Sigmoid colon (tissue), 4 donors: ENCODE measurements around the gene AXIN1.

Experiments used
- POLR2AphosphoS5 ChIP-seq, 4 donors: sonication (generic); formaldehyde crosslinking; IDR thresholded peaks; one replicate each; pipeline ENCODE4 v1.6.1; 2017; ENCODE audit warnings: antibody characterized with exemption in 4 of 4
- TF ChIP-seq, protein P1 (sequence below), 4 experiments: fragments of 450-650 bp in 3 of 4; fragments of 200-600 bp in 1 of 4; IDR thresholded peaks; one replicate each; pipeline ENCODE4 v1.5.1; 2016 to 2019; ENCODE audit warnings: antibody characterized with exemption in 4 of 4, mild to moderate bottlenecking in 3 of 4, moderate library complexity in 2 of 4

DNA sequence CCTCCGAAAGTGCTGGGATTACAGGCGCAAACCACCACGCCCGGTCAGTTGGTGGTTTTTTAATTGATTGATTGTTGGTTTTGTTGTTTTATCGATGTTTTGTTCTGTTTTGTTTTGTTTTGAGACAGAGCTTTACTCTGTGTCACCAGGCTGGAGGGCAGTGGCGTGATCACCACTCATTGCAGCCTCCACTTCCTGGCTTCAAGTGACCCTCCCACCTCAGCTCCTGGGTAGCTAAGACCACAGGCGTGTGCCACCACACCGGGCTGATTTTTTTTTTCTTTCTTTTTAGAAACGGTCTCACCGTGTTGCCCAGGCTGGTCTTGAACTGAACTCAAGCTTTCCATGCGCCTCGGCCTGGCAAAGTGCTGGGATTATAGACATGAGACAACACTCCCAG, 105.5 kb downstream of the AXIN1 start:
- TF ChIP-seq, protein P1, sequence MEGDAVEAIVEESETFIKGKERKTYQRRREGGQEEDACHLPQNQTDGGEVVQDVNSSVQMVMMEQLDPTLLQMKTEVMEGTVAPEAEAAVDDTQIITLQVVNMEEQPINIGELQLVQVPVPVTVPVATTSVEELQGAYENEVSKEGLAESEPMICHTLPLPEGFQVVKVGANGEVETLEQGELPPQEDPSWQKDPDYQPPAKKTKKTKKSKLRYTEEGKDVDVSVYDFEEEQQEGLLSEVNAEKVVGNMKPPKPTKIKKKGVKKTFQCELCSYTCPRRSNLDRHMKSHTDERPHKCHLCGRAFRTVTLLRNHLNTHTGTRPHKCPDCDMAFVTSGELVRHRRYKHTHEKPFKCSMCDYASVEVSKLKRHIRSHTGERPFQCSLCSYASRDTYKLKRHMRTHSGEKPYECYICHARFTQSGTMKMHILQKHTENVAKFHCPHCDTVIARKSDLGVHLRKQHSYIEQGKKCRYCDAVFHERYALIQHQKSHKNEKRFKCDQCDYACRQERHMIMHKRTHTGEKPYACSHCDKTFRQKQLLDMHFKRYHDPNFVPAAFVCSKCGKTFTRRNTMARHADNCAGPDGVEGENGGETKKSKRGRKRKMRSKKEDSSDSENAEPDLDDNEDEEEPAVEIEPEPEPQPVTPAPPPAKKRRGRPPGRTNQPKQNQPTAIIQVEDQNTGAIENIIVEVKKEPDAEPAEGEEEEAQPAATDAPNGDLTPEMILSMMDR (IDR thresholded peaks at IDR 0.05), result no peak
- TF ChIP-seq POLR2AphosphoS5 (IDR thresholded peaks at IDR 0.05), result no peak
